Activated CD4-positive, alpha-beta T cell treated with anti-CD3 and anti-CD28 coated beads for 24 hours (primary cell): Measurements from ENCODE around the gene SLC24A5.
A peak's percentile ranks its signal among the peaks of the same experiment; 100 is the strongest.

Experiments used
- DNase-seq, 2 donors: peaks; one replicate each; pipeline ENCODE4 v3.0.0-alpha.2; 2020; ENCODE audit warnings: low read depth in 2 of 2

Gene SLC24A5

DNA sequence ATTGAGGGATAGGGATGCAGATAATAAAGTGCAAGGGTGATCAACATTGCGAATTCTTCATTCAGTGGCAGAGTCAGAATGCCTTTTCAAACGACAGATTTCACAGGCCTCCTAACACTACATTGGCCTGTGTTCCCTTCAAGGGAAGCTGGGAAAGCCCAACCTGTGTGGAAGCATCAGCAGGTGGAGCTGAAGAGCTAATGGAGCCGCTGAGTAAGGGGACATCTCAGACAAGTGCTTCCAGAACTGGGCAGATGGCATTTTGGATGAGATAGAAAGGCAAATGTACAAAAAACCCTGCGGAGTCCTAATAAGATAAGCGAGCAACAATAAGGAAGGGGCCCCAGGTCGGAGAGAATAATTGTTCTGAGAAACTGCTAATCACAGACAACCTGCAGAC, 8.5 kb upstream of the SLC24A5 start:
- no peak for DNase-seq

DNA sequence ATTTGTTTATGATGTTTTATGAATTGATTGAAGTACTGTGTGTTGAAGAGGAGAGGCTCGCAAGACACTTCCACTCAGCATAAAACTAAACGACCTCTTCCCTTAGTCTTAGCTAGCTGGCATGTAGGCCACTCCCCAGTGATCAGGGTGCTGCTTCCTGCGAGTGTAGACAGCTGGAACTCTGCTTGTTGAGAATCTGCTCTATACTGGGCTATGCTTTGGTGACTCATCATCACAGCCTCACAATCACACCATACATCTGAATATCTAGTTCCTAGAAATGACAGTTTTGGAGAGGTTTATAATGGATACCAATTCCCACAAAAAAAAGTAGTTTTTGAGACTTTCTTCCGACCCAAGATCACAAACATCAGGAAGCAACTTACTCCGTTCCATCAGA, 1.5 kb upstream of the SLC24A5 start:
- no peak for DNase-seq

DNA sequence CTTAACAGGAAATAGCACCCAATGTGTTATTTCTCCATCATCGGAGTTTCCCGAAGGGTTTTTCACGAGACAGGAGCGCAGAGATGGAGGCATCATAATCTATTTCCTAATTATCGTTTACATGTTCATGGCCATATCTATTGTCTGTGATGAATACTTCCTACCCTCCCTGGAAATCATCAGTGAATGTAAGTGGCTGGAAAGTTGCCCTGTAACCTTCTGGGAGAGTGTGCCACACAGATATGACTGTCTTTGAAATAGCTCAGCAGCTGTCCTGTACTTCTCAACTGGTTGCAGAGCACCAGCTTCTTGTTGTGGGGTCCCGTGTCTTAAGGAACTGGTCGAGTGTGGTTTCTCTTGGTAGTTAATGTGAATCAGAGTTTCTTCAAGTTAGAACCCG, 1.1 kb downstream of the SLC24A5 start:
- DNase-seq: no peak

DNA sequence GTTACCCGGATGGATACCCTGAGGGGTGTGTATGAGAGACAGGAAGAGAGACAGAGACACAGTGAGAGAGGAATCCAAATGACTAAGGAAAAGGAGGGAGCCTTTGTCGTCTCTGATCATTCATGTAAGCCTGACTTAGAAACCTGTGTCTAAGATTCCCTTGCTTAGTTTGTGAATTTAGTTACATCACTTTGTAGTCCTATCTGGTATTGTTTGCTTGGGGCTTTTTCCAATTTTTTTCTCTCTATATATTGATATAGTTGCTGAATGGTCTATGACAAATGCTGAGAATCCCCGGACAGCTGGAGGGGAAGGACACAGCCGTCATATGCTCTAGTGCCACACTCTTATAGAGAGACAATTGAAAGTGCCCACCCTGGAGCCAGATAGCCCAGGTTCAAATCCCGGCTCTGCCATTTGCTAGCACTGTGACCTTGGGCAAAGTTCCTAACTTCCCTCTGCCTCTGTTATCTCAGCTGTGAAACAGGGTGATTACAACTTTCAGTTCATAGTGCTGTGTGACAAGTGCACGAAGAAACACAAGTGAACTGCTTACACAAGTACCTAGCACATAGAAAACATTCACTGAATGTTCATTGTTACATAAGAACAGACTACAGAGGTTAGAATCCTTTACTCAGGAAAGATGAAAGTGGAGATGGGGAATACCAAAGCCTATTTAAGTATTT, 6.0 kb downstream of the SLC24A5 start:
- no peak for DNase-seq

DNA sequence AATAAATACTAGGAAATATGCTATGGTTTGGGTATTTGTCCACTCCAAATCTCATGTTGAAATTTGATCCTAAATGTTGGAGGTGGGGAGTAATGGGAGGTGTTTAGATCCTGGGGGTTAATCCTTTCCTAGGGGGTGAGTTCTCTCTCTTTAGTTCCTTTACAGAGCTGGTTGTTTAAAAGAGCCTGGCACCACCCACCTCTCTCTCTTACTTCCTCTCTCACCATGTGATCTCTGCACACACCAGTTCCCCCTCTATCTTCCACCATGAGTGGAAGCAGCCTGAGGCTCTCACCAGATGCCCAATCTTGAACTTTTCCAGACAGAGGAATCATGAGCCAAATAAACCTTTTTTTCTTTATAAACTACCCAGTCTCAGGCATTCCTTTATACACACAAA, 10.5 kb downstream of the SLC24A5 start:
- no peak for DNase-seq

DNA sequence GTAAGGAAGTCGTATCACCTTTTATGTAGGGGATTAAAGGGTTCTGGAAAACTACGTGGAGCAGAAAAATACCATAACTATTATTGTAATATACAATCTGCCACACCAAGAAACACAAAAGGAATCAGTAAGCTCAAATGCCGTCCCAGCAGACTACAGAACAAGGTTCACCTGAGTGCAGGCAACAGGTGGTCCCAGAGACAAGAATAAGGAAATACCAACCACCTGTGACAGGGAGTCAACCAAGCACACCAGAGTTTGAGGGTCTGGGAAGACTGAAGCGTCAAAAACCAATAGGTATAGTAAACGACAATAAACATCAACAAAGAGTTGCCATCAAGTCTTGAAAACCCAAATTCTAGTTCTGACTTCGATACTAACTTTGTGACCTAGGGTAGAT, 12.1 kb downstream of the SLC24A5 start:
- DNase-seq: no peak

DNA sequence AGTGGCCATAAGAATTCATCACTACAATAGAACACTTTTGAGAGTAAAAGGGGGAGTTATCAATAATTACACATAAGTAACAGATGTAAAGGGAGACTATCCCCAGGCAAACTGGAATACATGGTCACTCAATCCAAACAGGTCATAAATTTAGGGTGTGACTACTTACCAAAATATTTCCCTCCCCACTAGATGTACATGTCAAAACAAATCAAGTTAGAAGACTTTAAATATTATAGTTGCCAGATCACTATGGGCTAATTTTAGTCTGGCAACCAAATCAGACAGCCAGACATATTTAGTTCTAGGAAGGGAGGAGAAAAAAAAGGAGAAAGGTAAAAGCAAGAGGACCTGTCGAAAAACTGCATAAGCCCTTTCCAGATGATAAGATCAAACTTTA, 23.1 kb downstream of the SLC24A5 start:
- no peak for DNase-seq

DNA sequence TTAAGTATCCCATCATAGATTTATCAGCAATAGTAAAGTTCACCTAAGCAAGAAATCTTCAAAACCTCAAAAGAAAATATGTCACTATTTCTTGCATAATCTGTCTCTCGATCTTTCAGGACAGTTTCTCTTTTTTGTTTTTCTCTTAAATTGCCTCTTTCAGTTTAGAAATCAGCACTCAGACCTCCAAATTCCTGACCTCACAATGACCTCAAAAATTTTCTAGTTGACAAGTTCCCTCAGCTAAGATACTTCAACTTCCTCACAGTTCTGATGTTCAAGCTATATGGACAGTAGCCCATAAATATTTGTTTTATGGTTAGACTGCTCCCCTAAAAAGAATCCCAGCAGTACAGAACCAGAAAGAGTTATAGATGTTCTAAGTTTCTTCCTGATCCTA, 24.1 kb downstream of the SLC24A5 start:
- DNase-seq: no peak

DNA sequence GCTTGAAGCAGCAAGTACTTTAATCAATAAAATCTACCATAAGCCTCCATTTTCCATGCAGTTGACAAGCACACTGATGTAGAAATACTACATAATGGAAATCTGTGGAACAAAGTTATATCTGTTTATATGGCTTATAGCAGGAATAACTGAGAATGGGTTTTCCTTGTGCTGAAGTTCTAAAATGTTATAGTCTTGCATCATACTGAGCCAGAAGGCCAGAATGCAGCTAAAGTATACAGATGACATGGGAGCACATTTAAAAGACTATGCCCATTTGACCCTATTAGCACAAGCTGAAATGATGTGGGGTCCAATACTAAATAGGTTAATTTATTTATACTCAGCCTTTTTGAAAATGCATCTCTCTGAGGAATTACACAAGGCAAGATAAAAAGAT, 25.1 kb downstream of the SLC24A5 start:
- no peak for DNase-seq

DNA sequence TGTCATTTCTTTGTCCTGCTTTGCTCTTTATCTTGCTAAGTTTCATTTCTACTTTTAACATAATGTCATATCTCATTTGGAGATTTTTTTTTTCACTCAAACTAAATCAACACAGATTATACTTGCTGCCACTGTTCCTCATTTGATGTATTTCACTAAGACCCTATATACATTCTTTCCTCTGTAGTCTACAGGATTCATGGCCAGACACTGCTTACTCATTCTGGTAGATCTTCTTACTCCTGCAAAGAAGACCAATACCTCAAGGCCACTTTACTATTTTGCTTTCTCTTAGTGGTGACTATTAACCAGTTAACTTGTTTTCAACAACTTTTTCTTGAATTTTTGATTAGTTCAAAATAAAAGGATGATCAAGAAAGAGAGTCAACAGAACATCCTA, 26.6 kb downstream of the SLC24A5 start:
- no peak for DNase-seq

DNA sequence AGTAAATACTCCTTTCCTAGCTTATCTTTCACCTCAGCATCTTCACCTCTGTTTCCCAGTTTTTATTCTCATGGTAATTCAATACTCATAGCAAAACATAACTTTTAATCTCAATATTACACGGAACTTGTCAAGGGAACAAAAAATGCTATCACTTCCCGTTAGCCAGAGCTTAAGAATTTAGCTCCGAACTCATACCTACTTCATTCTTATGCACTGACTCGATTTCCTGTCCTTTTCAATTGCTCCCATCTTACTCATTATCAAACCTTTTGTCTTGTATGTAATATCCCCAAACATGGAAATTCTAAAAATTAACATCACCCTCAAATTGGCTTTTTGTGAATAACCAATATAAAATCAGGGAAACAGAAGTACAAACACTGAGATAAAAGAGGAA, 29.1 kb downstream of the SLC24A5 start:
- DNase-seq: no peak

DNA sequence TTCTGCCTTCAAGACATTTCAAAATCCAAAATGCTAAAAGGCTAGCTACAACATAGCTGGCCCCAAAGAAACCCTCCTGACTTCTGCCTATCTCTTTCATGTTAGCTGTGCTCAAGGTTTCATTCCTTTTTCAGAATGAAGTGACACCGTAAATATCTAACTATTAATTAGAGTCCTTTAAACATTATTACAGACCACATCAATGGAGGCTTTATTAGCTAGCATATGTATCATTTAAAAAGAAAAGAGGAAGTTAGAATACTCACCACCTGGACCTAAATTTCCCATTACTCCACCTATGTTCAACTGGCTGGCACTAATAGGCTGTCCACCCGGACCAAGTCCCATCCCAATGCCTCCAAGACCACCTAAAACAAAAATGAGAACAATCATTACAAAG, 32.7 kb downstream of the SLC24A5 start:
- no peak for DNase-seq

DNA sequence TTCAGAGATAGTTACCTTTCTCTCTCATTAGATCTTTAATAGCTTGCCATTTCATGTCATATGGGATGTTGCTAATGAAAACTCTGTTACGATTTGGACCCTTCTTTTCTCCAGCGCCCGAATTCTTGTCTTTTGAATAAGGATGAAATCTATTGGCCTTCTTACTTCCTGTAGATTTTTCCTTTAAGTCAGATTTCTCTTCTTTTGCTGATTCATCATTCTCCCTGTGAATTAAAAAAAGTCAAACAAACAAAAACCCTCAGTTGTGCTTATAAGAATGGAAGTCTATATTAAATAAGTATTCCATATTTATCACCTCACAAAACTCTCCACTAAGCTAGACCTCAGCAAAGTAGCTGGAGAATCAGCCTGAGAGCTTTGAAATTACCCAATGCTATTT, 47.8 kb downstream of the SLC24A5 start:
- no peak for DNase-seq

DNA sequence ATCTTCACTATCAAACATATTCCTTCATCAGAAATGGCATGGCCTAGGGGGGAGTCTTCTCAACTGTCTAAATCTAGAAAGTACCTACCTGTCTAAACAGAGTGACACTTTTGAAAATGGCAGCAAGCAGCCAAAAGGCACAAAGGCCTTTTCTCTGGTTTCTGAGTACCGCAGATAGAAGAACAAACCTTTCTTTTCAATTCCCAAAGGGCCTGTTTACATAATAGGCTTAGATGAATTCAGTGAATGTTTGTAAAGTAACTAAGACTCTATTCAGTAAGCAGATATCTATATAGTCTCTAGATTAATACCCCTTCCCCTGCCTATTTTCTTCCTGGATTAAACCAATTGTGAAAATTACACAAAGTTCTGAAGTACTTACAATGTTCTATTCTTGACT, 50.2 kb downstream of the SLC24A5 start:
- DNase-seq: no peak

DNA sequence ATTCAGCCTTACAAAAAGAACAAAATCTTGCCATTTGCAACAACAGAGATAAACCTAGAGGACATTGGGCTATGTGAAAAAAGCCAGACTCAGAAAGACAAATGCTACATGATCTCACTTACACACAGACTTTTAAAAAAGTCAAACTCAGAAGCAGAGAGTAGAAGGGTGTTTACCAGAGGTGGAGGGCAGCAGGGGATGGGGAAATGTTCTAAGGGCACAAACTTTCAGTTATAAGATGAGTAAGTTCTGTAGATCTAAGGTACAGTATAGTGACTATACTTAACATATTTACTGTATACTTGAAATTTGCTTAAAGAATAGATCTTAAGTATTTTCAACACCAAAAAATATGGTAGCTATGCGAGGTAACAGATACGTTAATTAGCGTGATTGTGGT, 54.3 kb downstream of the SLC24A5 start:
- DNase-seq: no peak

DNA sequence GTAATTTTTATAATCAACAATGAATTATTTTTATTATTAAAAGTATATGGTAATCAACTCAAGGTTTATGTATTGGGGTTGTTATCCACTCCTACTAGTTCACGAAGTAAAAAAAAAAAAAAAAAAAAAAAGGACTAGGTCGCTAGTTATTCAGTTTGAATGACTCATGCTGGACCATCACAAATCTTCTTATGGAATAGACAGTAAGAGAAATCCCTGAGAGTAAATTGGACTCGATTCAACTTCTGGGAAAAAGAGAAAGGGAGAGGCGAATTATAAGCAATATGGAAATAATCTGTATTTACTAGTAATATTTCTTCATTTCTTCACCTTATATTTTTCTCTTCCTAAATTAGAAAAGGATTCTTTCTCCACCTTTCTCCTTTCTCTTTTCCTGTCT, 55.3 kb downstream of the SLC24A5 start:
- DNase-seq: no peak

DNA sequence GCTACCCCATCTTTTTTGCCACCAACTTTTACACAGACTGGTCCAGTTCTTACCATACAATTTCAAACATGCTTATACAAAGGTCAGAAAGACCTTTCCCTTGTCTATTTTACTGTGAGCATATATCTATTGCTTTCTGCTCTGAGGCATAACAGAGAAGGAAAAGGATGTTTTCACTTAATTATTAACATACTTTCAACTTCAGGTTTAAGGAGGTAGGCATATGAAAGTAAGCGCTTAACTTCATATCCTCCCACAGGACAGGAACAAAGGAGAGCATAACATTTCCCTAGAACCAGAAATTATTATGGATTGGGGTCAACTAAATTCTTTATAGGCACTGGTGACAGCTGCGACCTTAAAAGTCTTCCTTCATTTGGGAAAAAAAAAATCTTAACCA, 56.2 kb downstream of the SLC24A5 start:
- DNase-seq: no peak

DNA sequence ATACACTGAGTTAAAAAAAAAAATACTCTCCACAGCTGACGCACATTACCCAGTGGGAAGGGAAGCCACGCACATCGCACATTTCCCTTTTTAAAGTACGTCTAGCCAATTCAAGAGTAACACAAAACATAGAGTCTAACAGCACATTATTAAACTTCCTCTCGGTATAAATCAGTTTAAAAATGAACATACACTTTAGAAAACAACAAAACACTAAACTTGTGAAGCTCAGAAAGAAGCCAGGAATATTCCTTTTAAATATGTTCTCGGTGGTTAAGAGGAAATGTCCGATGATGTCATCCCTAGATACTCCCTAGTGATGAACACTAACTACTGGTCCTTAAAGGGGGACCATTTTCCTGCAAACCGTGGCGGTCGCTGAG, 56.6 kb downstream of the SLC24A5 start:
- DNase-seq: no peak

DNA sequence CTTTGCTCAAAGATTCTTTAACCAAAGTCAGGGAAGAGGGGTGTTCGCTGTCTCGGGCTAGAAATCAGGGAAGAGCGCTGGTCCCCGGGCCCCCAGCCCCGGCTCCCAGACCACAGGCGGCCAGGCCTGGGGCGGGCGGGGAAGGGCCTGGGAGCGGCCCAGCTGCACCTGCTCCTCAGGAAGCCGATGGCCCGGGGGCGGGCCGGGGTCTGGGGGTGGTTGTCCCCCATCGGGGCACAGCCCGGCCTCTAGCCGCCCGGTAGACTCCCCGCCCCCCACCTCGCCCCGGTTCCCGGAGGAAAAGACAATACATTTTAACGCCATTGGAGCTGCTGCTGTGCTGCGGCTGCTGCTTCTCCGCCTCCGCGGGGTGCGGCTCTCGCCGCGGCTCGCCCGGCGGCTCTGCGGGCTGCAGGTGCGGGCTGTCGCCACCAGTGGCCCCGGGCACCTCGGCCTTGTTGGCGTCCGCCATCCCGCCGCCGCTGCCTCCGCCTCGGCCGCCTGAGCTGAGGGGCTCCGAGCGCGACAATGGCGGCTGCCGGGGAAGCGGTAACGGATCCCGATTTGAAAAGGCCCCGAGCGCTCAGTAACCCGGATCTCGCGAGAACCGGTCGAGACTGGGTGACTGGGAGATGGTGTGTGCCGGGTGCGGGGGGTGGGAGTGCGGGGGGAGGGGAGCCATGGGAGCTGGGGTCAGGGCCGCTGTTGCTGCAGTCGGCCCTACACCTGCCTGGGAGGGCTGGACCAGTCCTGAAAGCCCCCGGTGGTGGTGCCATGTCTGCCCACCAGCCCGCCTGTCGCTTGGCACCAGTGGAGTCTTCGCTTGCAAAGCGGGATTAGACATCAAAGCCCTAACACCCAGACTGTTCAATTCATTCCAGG, 57.2 kb downstream of the SLC24A5 start, which contains the start of gene MYEF2:
Gene MYEF2, minus strand, starts transcription at position 530 of the 882 bp plus-strand sequence. Its CDS starts 58 bp downstream, at position 472.
- DNase-seq: peak; percentile 39 to 61

DNA sequence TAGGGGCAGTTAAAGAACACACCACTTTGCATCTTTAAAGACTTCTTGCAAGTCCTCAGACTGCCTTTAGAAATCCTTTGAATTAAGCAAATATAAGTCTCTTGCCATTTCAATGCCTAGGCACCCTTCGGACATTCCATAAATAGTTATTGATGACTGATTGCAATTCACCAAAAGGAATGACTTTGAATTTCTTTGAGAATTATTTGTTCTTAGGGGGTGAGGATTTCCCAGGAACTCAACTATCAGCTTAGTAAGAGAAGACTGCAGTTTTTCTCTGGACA, 57.8 kb downstream of the SLC24A5 start:
- no peak for DNase-seq

DNA sequence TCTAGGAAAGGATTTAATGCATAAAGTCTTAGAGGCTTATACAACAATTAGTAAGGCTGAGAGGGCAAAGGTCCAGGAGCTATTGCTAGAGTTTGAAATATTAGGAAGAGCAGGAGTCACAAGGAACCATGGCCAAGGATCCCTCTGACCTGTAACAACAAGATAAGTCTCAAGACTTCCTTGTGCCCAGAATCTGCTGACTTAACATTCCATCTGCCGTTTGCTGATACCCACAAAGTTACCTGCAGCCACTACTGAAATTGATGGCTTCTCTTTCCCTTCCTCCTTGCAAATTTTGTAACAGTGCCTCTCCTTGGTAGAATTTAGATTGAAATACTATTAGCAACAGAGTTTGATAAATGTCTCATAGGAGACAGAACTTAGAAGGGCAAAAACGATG, 62.0 kb downstream of the SLC24A5 start:
- DNase-seq: no peak

DNA sequence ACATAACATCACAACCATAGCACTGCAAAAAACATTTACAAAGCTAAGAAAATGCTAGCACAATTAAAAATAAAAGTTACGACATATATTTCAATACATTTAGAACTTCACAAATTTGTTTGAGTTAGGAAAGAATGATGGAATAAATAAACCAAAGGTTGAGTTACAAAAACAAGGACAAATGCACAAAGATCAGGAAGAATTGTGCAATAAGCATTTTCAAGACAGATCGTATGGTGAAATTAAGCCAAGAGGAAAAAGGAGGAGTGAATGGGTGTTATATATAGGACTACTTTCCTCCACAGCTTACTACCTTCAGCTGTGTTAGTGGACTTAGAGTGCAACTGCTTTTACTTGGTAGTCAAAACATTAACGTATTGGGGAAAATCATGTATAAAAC, 64.7 kb downstream of the SLC24A5 start:
- no peak for DNase-seq

DNA sequence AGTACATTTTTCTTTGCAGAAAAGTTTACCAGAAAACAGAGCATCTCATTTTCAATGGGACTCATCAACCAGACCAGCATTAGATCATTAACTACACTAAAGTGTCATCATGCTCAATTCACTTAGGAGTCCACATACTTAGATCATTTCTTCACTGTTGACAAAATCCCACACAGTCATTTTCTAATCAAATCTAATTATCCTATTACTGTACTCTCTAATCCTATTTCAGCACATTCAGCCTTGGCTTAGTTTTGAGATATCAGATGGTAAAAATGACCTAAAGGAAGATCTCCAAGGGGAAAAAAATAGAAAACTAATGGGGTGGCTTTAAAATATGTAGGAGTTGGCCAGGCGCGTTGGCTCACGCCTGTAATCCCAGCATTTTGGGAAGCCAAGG, 65.5 kb downstream of the SLC24A5 start:
- no peak for DNase-seq
